ENCODE measurements around the gene IVL.

GRCh38 chr1:152899027-152899426 is 9.3 kb upstream of the IVL start:
- TF ChIP-seq, protein P1, sequence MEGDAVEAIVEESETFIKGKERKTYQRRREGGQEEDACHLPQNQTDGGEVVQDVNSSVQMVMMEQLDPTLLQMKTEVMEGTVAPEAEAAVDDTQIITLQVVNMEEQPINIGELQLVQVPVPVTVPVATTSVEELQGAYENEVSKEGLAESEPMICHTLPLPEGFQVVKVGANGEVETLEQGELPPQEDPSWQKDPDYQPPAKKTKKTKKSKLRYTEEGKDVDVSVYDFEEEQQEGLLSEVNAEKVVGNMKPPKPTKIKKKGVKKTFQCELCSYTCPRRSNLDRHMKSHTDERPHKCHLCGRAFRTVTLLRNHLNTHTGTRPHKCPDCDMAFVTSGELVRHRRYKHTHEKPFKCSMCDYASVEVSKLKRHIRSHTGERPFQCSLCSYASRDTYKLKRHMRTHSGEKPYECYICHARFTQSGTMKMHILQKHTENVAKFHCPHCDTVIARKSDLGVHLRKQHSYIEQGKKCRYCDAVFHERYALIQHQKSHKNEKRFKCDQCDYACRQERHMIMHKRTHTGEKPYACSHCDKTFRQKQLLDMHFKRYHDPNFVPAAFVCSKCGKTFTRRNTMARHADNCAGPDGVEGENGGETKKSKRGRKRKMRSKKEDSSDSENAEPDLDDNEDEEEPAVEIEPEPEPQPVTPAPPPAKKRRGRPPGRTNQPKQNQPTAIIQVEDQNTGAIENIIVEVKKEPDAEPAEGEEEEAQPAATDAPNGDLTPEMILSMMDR (IDR thresholded peaks at IDR 0.05): no peak
- no peak for TF ChIP-seq POLR2A (IDR thresholded peaks at IDR 0.05)

Measured in adrenal gland (tissue), 5 donors.